C4-2B (cell line): ENCODE data around the gene TFB1M.

Source experiments
- ZFX ChIP-seq: fragments of 450-650 bp; IDR thresholded peaks from 2 replicates; pipeline ENCODE4 v1.6.1; 2017
- TF ChIP-seq, protein P1 (sequence below): fragments of 450-650 bp; conservative IDR thresholded peaks from 2 replicates; pipeline ENCODE4 v1.5.1; 2017; ENCODE audit warnings: mild to moderate bottlenecking

DNA sequence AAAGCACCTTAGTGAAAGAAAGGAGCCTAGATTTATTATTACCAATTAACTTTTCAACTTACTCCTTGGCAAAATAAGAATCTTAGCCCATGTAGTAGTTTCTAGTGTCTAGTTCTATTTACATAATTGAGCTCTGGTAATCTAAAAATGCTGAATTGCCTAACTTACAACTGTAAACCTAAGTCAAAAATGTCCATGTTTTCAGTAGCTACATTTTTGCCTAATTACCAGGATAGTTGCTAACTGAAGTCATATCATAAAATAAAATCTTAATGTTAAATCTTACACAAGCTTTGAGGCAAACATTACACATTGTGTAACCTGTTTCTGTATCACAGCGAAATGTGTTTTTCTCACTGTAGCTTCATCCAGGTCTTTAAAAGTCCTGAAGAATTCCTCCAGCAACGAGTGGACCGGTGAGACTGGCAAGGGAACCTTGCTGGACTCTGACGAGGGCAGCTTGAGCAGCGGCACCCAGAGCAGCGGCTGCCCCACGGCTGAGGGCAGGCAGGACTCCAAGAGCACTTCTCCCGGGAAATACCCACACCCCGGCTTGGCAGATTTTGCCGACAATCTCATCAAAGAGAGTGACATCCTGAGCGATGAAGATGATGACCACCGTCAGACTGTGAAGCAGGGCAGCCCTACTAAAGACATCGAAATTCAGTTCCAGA lies 58.0 kb downstream of the TFB1M start:
- TF ChIP-seq, protein P1, sequence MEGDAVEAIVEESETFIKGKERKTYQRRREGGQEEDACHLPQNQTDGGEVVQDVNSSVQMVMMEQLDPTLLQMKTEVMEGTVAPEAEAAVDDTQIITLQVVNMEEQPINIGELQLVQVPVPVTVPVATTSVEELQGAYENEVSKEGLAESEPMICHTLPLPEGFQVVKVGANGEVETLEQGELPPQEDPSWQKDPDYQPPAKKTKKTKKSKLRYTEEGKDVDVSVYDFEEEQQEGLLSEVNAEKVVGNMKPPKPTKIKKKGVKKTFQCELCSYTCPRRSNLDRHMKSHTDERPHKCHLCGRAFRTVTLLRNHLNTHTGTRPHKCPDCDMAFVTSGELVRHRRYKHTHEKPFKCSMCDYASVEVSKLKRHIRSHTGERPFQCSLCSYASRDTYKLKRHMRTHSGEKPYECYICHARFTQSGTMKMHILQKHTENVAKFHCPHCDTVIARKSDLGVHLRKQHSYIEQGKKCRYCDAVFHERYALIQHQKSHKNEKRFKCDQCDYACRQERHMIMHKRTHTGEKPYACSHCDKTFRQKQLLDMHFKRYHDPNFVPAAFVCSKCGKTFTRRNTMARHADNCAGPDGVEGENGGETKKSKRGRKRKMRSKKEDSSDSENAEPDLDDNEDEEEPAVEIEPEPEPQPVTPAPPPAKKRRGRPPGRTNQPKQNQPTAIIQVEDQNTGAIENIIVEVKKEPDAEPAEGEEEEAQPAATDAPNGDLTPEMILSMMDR, result no peak
- TF ChIP-seq ZFX, result no peak
